Cardiac fibroblast (primary cell): ENCODE measurements around the gene C10orf71.

Source experiments
- DNase-seq, 2 donors: peaks; one replicate each; pipeline versions ENCODE4 v3.0.0 to v3.0.0-alpha.2; 2010; ENCODE audit warnings: low read depth in 2 of 2
- H3K4me3 ChIP-seq, 2 donors: replicated peaks in 1 of 2; 1 replicate in 1 of 2; 2 replicates in 1 of 2; pipeline ENCODE4 v1.5.1; 2011; ENCODE audit warnings: low read depth in 2 of 2, low read length in 2 of 2, mild to moderate bottlenecking in 2 of 2, moderate library complexity in 1 of 2
- CTCF ChIP-seq: IDR thresholded peaks from one replicate; pipeline ENCODE4 v1.5.1; 2011; ENCODE audit warnings: low read depth, mild to moderate bottlenecking, low read length, inconsistent platforms

The C10orf71 gene

GRCh38 chr10:49284356-49284755 lies 14.6 kb upstream of the C10orf71 start:
- no peak for TF ChIP-seq CTCF
- DNase-seq, result no peak
- no peak overlapping the region for H3K4me3 ChIP-seq

GRCh38 chr10:49285232-49285631 lies 13.7 kb upstream of the C10orf71 start:
- H3K4me3 ChIP-seq, result no peak overlapping the region
- no peak for TF ChIP-seq CTCF
- peak in 1 of 2 donors; percentile 39 for DNase-seq

- TF ChIP-seq CTCF, result no peak
- no peak overlapping the region for H3K4me3 ChIP-seq
- no peak for DNase-seq
These were observed 12.3 kb upstream of the C10orf71 start for GRCh38 chr10:49286686-49287085.

GRCh38 chr10:49287689-49288340 lies 11.2 kb upstream of the C10orf71 start:
- no peak for DNase-seq
- no peak for TF ChIP-seq CTCF

GRCh38 chr10:49288341-49289065 lies 10.5 kb upstream of the C10orf71 start:
- DNase-seq, result no peak

More at GRCh38 chr10:49287689-49288340, 11.2 kb upstream of the C10orf71 start:
- H3K4me3 ChIP-seq, result no peak overlapping the region

GRCh38 chr10:49289480-49289879 lies 9.5 kb upstream of the C10orf71 start:
- TF ChIP-seq CTCF, result no peak
- no peak overlapping the region for H3K4me3 ChIP-seq

More at GRCh38 chr10:49288341-49289065, 10.5 kb upstream of the C10orf71 start:
- H3K4me3 ChIP-seq, result no peak overlapping the region
- TF ChIP-seq CTCF, result no peak

More at GRCh38 chr10:49289480-49289879, 9.5 kb upstream of the C10orf71 start:
- DNase-seq, result no peak
